GM21619 (cell line): Measurements from ENCODE around the gene IAPP.
"Not testable (repeated sequence)": the region's sequence is repeated elsewhere in the genome, so short reads cannot be mapped to it uniquely, and the experiment has no call there.

Experiments used
- ATAC-seq: cut with Tn5 transposase; IDR thresholded peaks from one replicate; pipeline ENCODE4 v1.9.1; 2021; ENCODE audit not compliant: unreplicated experiment

The IAPP gene

DNA sequence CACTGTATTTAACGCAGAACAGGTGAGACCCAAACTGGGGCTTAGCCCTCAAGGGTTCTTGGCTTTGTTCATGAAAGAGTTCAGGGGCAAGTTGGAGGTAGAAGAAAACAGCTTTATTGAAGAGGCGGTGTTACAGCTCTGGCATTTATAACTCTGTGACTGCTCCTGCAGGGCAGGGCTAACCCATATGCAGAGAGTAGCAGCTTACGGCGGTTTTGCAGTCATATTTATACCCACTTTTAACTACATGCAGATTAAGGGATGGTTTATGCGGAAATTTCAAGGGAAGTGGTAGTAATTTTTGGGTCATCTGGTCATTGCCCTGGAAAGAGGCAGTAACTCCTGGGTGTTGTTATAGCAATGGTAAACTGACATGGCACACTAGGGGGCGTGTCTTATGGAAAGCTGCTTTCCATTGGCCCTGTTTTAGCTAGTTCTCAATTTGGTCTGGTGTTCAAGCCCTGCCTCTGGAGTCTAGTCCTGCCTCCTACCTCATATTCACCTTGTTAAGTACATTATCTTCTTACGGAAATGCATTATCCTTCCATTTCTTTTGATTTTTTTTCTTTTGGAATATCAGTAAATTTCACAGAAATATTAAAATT, 1.8 kb upstream of the IAPP start:
- no peak for ATAC-seq

DNA sequence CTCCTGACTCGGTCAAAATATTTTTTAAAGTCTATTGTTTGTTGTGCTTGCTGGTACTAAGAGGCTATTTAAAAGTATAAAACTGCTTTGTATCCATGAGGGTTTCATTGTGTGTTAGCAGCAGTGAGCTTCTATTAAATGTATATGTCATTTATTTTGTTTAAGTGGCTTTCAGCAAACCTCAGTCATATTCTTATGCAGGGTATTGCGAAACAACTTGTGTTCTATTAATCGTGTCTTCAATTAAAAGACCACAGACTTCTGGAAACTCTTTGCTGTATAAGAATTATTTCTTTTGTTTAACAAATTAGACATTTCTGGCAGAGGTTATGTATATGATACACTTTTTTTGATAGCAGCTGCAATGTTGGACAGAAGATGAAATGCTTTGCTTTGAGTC, 6.5 kb downstream of the IAPP start:
- ATAC-seq: no peak

DNA sequence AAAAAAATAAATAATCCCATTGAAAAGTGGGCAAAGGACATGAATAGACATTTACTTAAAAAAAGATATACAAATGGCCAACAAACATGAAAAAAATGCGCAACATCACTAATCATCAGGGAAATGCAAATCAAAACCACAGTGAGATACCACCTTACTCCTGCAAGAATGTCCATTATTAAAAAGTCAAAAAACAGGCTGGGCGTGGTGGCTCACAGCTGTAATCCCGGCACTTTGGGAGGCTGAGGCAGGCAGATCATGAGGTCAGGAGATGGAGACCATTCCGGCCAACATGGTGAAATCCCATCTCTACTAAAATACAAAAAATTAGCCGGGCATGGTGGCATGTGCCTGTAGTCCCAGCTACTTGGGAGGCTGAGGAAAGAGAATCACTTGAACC, 8.6 kb downstream of the IAPP start:
- ATAC-seq: not testable (repeated sequence)

DNA sequence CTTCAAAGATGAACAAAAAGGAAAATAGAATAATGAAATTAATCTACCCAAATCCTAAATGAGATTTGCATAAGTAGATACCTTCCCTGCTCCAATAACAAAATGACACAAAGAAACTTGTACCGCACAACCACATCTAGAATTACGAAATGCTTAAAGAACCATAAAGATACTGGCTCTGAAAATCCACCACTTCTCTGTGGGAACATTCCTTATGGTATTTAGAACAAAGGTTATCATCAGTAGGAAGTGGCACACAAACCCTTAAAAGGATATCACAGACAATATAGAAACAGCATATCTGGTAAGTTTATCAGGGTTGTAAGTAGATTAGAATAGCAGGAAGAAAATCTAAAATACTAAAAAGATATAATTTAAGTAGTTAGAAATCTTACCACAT, 11.6 kb downstream of the IAPP start:
- no peak for ATAC-seq

DNA sequence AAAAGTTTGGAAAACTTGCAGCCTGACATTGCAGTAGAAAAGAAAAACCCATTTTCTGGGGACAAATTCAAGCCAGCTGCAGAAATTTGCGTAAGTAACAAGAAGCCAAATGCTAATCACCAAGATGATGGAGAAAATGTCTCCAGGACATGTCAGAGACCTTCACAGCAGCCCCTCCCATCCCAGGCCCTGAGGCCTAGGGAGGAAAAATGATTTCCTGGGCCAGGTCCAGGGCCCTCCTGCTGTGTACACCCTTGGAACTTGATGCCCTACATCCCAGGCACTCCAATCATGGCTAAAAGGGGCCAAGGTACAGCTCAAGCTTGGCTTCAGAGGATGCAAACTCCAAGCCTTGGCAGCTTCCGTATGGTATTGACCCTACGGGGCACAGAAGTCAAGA, 14.5 kb downstream of the IAPP start:
- ATAC-seq: no peak

DNA sequence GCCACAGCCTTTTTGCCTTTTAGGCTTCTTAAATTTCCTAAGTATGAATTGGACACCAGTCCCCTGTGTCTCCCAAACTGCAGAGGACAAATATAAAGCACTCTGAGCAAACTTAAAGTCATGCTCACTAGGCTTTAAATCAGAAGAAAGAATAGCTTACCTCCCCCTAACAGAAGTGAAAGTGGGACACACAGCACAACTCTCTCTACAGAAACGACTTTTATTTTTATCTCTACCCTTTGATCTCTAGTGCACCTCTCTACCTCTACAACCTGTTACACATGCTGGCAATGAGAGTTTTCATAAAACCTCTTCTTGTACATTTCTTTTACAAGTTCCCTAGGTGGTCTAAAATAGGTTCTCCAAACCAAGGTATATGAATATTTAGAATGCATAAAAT, 19.7 kb downstream of the IAPP start:
- ATAC-seq: no peak

DNA sequence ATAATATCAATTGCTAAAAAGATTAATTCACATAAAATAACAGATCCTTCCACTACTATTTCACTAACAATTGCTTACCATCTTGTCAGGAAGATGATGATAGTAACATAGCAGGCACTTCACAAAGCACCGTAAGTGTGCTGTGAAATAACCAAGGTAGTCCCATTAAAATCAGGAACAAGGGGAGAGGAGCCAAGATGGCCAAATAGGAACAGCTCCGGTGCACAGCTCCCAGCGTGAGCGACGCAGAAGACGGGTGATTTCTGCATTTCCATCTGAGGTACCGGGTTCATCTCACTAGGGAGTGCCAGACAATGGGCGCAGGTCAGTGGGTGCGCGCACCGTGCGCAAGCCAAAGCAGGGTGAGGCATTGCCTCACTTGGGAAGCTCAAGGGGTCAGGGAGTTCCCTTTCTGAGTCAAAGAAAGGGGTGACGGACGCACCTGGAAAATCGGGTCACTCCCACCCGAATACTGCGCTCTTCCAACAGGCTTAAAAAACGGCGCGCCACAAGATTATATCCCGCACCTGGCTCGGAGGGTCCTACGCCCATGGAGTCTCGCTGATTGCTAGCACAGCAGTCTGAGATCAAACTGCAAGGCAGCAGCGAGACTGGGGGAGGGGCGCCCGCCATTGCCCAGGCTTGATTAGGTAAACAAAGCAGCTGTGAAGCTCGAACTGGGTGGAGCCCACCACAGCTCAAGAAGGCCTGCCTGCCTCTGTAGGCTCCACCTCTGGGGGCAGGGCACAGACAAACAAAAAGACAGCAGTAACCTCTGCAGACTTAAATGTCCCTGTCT, 22.3 kb downstream of the IAPP start:
- ATAC-seq: not testable (repeated sequence)

DNA sequence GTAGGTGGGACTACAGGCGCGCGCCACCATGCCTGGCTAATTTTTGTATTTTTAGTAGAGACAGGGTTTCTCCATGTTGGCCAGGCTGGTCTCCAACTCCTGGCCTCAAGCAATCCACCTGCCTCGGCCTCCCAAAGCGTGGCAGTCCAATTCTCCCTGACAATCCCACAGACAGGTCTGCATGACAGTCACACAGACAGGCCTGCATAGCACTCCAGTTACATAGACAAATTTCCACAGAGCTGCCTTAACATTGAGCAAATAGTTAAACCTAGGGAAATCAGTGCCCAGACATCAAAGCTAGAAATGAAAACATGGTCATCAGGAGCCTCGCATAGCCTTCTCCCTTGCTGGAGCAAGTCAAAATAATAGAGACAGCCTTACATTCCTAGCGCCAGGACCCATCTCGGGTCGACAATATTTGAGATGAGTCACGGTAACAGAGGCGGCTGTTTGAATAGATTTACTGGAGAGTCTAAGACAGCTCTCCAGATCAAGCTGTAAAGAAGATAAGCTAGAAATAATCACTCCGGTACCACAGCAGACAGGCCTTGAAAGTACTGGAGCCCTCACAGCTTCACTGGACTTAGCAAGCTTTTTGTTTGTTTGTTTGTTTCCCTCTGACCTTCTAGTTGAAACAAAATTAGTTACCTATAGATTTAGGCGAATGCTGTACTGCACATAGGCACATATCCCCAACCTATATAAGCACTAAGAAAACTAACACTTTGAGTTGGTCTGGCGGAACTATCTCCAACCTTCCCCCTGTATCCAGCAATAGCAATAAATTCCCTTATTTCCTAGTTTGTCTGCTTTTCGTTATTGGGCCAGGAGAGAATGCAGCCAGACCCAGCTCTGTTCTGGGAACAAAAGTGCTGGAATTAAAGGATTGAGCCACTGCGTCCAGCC, 40.9 kb downstream of the IAPP start:
- no peak for ATAC-seq

DNA sequence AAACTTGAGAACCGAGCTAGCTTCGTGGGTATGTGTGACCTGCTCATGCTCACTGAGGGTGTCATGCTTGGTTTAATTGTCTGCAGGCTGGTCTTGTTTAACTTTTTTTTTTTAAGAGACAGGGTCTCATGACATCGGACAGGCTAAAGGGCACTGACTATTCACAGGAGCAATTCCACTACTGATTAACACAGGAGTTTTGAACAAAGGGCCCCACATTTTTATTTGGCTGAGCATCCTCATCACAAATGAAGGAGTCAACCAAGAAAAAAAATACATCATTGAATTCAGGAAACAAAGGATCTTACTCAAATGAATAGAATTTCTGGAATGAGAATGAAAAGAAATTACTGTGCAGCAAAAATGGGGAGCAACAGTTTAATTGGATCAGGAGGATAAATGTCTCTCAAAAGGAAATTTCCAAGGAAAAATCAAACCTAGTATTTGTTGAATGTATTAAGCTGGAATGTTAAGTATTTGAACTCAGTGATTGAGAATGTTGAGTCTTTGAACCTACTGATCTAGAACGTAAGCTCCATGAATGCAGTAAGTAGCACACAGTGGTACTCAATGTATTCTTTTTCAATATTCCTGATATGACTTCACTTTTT, 43.9 kb downstream of the IAPP start:
- ATAC-seq: no peak

DNA sequence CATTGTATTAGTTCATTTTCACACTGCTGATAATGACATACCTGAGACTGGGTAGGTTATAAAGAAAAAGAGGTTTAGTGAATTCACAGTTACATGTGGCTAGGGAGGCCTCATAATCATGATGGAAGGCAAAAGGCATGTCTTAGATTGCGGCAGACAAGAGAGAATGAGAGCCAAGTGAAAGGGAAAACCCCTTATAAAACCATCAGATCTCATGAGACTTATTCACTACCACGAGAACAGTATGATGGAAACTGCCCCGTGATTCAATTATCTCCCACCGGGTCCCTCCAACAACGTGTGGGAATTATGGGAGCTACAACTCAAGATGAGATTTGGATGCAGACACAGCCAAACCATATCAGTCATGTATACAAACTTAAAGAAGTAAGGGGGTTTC, 45.7 kb downstream of the IAPP start:
- ATAC-seq: not testable (repeated sequence)

DNA sequence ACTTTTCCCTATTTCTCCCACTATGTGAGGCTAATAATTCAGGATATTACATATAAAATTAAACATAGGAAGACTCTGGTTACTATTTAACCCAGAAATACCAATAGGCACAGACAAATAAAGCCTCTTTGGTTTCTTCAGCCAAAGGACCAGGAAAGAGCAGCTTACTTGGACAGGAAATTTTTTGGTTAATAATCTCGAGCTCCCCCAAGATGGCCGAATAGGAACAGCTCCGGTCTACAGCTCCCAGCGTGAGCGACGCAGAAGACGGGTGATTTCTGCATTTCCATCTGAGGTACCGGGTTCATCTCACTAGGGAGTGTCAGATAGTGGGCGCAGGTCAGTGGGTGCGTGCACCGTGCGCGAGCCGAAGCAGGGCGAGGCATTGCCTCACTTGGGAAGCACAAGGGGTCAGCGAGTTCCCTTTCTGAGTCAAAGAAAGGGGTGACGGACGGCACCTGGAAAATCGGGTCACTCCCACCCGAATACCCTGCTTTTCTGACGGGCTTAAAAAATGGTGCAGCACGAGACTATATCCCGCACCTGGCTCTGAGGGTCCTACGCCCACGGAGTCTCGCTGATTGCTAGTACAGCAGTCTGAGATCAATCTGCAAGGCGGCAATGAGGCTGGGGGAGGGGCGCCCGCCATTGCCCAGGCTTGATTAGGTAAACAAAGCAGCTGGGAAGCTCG, 46.5 kb downstream of the IAPP start:
- ATAC-seq: not testable (repeated sequence)

DNA sequence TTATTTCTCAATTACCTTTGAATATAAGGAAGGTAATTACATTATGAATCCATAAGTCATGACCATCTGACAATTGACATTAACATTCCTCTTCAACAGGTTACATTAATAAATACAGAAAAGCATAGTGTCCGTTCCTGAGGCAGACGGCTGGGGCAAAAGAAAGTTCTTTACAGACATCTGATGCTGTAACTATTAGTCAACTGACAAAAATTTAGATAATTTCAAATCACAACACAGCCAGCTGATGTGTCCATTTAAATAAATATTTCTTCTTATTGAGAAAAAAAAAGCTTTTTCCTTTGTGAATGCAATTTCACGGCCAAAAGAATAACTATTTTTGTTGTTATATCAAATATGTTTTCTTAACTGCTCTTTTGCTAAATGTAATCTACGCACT, 55.5 kb downstream of the IAPP start:
- no peak for ATAC-seq
